GM04503 (cell line): ENCODE measurements around the gene FNIP2.
"Not testable (repeated sequence)": the region's sequence is repeated elsewhere in the genome, so short reads cannot be mapped to it uniquely, and the experiment has no call there.

Experiments used
- DNase-seq: peaks from one replicate; pipeline ENCODE4 v3.0.0-alpha.2; 2012; ENCODE audit warnings: low read depth

Gene FNIP2

DNA sequence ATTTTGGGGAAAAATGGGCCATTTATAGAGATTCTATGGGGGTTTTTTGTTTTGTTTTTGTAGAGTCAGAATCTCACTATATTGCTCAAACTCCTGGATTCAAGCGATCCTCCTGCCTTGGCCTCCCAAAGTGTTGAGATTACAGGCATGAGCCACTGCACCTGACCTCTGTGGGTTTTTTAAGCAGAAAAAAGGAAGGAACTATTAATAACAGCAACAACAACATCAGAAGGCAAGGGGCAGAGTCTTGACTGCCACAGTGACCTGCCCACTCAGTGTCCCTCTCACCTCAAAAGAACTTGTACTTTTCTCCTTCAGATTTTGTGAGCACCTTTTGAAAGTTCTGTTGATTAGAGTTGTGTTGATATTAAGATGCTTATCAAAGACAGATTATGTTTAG lies 48.1 kb downstream of the FNIP2 start:
- DNase-seq, result no peak

DNA sequence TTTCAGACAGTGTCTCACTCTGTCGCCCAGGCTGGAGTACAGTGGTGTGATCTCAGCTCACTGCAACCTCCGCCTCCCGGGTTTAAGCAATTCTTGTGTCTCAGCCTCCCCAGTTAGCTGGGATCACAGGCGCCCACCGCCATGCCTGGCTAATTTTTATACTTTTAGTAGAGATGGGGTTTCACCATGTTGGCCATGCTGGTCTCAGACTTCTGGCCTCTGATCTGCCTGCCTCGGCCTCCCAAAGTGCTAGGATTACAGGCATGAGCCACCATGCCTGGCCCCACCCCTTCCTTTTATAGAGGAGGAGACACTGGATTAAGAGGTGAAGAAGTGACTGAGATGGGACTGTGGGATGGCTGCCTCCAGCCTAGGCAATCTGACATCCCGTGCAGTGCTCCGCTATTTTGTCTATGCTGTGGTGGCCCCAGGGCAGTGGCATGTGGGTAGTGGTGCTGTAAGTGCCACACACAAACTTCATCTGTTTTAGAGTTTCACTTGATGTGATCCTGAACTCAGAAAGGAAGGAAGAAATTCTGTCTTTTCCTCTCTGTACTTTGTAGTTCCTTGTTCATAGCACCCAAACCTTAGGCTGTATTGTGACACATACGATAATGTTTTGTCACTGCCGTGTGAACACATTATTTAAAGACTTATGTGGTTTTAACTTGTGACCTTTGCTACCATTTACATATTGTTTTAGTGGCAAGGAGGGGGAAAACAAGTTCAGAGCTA lies 48.9 kb downstream of the FNIP2 start:
- no peak for DNase-seq

GRCh38 chr4:158818560-158819140 lies 49.8 kb downstream of the FNIP2 start:
- DNase-seq, result no peak

DNA sequence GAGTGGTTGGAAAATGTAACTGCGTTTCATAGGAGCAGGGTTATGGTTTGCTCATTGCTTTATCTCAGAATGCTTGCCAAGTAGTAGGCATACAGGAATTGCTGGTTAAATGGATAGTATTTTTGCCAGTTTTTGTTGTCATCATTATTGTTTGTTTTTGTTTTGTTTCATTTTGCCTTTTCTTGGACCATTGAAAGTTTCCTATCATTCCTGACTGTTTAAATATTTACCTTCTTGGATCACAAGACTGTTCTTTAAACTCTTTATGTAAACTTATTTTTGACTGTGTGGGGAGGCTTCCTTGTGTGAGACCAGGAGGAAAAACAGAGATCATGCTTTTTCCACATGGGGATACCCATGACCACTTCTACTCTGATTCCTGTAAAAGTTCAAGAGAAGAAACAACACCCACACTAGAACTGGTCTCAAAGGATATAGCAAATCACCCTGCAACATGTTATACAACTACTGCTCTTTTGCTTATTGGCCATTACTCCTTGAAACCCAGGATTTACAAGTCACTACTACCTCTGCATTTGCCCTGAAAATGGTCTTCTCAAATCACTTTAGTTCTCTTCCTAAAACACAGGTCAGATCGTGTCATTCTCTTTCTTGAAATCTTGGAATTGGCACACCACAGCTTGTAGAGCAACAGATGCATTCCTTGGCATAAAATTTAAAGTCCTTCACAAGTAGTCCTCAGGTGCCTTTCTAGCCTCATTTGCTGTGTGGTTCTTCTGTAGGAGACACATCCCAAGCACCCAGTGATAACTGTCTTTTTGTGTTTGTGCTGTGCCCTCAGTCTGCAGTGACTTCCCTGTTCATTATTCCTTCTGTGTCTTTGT lies 51.3 kb downstream of the FNIP2 start:
- no peak for DNase-seq

DNA sequence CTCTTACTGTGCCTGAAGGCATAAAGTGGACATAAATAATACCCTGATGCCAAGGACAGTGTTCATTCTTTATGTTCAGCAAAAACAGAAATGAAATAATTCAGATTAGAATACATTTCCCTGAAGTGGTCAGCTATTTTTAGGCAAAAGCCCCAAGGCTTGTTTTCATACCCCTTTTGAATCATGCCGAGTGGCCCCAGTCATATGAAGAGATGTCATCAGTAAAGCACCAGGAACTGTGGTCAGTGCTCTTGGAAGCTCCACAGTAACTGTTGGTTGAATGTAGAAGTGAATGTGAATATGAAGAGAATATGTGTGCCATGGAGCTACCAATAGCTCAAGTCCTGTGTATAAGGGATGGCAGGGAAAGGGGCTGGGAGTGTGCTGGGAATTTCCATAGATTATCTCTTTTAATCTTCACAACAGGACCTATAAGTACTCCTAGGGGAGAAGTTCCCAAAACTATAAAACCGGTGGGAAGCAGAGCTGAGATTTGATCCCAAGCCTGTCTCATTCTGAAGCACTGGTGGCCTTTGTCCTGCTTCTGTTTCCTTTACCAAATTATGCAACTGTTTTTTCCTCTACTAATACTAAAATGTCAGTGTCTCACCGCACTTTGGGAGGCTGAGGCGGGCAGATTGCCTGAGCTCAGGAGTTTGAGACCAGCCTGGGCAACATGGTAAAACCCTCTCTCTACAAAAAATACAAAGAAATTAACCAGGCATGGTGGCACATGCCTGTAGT lies 52.6 kb downstream of the FNIP2 start:
- no peak for DNase-seq

DNA sequence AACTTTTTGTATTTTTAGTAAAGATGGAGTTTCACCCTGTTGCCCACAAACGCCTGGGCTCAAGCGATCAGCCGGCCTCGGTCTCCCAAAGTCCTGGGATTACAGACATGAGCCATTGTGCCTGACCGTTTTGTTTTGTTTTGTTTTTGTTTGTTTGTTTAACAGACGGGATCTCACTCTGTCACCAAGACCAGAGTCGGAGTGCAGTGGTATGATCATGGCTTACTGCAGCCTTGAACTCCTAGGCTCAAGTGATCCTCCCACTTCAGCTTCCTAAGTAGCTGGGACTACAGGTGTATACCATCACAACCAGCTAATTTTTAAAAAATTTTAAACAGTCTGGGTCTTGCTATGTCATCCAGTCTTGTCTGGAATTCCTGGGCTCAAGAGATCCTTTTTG lies 53.5 kb downstream of the FNIP2 start:
- no peak for DNase-seq

DNA sequence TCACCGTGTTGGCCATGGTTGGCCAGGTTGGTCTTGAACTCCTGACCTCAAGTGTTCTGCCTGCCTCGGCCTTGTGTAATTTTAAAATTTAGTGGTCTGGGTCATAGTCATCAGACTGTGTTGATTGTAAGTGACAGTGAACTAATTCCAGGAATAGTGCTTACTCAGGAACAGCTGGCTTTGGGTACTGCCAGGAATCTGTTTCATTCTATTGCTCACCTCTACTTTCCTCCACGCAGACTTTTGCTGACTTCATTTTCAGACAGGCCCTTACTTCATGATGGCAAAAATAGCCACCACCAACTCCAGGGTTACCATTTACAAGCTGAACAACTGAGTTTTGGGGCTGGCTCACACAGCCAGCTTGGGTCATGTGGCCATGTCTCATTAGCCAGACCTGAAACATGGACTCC lies 54.6 kb downstream of the FNIP2 start:
- no peak for DNase-seq

DNA sequence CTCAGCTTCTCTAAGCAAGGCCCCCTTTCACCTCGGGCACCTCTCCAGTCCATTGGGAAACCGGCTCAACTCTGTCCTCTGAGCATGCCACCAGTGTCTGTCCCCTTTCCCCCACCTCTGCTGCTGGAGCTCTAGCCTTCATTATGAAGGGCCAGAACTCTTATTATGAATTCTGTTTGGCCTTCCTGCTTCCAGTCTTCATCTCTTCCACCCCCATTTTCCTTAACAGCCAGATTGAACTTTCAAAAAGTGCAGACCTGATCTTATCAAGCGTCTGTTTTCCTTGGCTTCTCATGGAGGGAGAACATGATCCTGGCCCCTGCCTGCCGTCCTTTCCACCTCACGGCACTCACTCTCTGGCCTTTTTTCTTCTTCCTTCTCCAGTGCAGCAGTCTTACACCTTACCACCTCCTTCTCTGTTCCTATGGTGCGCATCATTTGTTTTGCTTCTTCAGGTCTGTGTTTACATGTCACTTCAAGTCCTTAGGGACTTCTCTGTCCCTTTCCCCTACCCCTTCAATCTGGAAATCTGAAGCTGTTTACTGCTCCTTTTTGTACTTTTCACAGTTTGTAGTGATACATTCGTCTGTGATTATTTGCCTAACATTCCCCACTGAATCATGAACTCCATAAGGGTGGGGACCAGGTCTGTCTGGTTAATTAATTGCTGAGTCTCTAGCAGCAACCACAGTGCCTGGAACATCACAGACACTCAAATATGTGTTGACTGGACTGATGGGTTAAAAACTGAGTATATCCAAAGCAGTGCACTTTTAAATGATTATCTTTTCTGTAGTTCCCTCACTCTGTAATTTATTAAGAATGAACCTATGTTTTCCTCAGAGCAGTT lies 55.8 kb downstream of the FNIP2 start:
- DNase-seq, result no peak

- DNase-seq, result no peak
Observed at GRCh38 chr4:158825433-158826036, 56.7 kb downstream of the FNIP2 start.

GRCh38 chr4:158826057-158826456 lies 57.2 kb downstream of the FNIP2 start:
- no peak for DNase-seq

- DNase-seq, result no peak
Observed at GRCh38 chr4:158826882-158827281, 58.1 kb downstream of the FNIP2 start.

- DNase-seq, result no peak
Observed at GRCh38 chr4:158827543-158827981, 58.7 kb downstream of the FNIP2 start.

DNA sequence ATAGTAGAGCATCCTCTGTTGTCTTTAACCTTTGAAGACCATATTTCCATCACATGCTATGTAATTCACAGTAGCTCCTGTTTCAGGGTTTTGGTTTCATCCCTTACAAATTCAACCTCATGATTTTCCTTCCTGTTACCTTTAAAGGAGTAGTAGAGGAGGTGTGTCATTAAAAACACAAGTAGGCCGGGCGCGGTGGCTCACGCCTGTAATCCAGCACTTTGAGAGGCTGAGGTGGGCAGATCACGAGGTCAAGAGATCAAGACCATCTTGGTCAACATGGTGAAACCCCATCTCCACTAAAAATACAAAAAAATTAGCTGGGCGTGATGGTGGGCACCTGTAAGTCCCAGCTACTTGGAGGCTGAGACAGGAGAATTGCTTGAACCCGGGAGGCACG lies 59.3 kb downstream of the FNIP2 start:
- not testable (repeated sequence) for DNase-seq

DNA sequence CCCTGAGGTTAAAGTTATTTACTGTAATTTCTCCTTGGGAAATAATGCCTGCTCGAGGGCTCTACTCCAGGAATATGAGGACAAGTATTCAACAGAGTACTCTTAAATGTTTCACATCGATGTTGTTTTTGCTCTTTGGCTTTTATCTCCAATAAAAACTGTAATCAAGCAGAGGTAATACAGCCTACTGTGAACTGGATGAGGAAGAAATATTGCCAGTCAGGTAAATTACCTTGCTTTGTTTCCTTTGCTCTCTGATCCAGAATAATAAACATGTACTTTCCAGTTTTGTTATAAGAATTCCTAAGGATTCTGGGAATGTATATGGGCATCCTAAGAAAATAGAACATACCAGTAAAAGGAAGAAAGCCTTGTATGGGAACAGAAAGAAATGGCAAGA lies 60.4 kb downstream of the FNIP2 start:
- DNase-seq, result no peak

GRCh38 chr4:158833602-158834001 lies 64.8 kb downstream of the FNIP2 start:
- DNase-seq, result no peak

GRCh38 chr4:158835226-158836001 lies 66.6 kb downstream of the FNIP2 start:
- DNase-seq, result no peak

GRCh38 chr4:158836002-158836369 lies 67.2 kb downstream of the FNIP2 start:
- DNase-seq, result no peak

DNA sequence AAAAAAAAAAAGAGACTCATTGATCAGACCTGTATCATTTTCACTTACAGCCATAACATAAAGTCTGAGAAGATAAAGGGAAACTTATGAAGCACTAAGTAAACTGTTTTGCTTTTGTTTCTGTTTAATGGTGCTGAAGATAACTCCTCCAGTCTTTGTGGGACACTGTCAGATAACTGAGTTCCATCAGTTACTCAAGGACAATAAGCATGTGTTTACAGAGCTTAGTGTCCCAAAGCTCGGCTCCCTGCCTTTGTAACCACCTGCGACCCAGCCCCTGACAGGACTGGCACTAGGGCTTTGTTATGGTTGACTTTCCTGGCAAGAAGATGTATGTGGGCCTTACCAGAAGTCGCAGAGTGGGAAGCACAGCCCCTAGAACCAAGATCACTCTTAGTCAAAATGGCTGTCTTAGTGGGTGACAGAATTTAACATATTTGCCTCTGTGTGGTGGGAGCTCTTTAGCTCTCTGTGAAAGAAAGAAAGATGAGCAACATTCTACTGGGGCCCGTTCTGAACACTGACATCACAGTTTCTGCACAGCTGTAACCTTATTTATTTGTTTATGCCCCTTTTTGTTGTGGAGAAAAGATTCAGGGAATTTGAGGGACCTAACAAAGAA lies 68.1 kb downstream of the FNIP2 start:
- no peak for DNase-seq

GRCh38 chr4:158837527-158838141 lies 68.8 kb downstream of the FNIP2 start:
- DNase-seq, result no peak
